Neural progenitor cell (in vitro differentiated cells): ENCODE measurements around the gene TEX26.

Source experiments
- EZH2phosphoT487 ChIP-seq: fragments of 200-600 bp; sonication (generic); IDR thresholded peaks from 2 replicates; pipeline ENCODE4 v1.6.1; 2017; ENCODE audit warnings: antibody characterized with exemption
- TF ChIP-seq, protein P1 (sequence below): fragments of 200-600 bp; sonication (generic); IDR thresholded peaks from 2 replicates; pipeline ENCODE4 v1.5.1; 2017; ENCODE audit warnings: antibody characterized with exemption, mild to moderate bottlenecking

DNA sequence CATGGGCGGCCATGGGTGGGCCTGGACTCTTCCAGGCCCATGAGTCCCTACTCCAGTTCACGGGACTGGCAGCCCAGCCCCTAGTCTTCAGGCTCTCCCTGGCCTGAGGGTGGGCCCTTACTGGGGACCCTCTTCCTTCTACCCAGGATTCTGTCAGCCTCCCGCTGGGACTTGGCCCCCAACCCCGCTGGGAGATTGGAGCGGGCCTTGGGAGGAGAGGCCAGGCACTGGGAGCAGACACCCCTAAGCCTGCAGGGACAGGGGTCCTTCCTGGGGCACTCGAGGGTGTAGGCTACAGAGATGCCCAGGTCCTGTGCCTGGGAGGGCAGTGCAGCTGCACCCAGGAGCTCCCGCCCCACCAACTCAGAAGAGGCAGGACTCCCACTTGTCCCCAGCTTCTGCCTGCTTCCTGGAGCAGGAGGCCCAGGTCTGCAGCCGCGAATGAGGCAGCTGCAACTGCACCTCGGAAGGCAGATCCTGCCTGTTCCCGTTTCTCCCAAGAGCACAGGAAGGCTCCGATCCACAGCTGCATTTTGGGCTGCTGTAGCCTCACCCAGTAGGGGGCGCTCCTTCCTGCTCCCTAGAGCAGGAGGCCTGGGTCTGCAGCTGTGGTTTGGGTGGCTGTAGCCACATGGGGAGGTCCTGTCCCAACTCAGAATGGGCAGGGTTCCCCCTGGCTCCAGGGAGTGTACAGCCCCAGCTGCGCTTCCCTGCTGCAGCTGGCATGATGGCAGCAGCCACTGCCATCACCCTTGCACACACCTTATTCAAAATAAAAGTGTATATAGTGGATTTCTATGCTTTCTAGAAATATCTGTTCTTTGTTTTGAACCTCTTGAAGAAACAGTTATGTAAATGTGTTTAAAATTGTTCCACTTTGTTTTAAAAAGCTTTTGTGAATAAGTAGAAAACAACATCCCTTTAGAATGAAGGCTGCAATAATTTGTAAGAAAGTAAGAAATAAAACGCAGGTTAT is 46.8 kb downstream of the TEX26 start:
- TF ChIP-seq, protein P1, sequence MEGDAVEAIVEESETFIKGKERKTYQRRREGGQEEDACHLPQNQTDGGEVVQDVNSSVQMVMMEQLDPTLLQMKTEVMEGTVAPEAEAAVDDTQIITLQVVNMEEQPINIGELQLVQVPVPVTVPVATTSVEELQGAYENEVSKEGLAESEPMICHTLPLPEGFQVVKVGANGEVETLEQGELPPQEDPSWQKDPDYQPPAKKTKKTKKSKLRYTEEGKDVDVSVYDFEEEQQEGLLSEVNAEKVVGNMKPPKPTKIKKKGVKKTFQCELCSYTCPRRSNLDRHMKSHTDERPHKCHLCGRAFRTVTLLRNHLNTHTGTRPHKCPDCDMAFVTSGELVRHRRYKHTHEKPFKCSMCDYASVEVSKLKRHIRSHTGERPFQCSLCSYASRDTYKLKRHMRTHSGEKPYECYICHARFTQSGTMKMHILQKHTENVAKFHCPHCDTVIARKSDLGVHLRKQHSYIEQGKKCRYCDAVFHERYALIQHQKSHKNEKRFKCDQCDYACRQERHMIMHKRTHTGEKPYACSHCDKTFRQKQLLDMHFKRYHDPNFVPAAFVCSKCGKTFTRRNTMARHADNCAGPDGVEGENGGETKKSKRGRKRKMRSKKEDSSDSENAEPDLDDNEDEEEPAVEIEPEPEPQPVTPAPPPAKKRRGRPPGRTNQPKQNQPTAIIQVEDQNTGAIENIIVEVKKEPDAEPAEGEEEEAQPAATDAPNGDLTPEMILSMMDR = peak; percentile 91
- TF ChIP-seq EZH2phosphoT487 = no peak
